Measurements from ENCODE around the gene EARS2. TPM values are rescaled to one million over a fixed set of nuclear protein-coding genes. Genes with fewer than 3 reads are reported as not detected.
"Not testable (repeated sequence)": the region's sequence is repeated elsewhere in the genome, so short reads cannot be mapped to it uniquely, and the experiment has no call there.

The EARS2 gene
- total RNA-seq, 1 experiment from 2014 or later: 12.7 TPM

GRCh38 chr16:23505671-23506605 is 51.2 kb downstream of the EARS2 start:
- no peak for DNase-seq (ENCODE audit: low read depth)

DNA sequence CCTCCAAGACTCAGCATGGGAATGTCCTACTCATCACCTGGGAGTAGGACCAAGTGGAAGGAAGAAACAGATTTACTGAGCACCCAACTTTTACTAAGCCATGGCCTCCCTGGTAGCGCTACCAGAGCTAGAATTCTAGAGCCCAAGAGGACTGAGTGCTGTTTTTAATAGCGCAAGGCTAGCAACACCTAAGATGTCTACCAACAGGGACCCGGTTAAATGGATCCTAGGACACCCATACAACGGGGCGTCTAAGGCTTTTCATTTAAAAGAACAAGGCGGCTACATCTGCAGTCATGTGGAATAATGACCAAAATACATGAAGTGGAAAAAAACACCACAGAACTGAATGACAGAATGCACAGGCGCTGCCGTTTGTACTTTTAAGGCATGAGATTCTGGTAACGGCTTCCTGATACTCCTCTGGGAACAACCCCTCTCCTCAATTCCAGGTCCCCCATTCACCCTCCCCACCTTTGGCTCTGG is 51.9 kb downstream of the EARS2 start:
- no peak for DNase-seq (ENCODE audit: low read depth)

DNA sequence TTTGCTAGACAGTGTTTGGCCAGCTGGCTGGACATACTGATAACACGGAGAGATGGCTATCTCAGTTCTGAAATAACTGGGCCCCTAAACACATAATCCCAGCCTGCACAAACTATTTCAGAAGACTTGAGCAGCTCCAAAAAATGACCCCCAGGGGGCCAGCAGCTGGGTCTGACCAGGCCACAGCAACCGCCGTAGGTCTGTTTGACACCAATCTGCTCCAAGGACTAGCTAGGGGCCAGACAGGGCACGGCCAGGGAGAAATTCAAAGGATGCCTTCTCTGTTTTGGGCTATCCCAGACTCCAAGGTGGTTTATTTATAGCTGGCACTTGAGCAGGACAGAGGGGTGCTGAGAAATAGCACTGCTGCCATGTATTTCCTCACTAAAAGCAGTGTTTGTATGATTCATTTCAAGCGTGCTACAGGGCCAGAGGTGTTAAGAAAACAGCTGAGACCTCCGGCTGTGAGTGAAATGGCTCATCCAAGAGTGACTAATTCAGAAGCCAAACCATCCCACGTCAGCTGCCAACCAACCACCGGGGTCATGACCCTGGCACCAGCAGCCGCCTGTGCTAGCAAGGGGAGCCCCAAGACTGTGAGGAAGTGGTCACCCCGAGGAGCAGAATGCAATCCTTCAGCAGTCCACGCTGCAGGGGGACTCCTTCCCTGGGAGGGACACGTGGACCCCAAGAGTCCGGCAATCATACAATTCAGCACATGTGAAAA is 52.5 kb downstream of the EARS2 start:
- DNase-seq (ENCODE audit: low read depth): peak; percentile 90

DNA sequence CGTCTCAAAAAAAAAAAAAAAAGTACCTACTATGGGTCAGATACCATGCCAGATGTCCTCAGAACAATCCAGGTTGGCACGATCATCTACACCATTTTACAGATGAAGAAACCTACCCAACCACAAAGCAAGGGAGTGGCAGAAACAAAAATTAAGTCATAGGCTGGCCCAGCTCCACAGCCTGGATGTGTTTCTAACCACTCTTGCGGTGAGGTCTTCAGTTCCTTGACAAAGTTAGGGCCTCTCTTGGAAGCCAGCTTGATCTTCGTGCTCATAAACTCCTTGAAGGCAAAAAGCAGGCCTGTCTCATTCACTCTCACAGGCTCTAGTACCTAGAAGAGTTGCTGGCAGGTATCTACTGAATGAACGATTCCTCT is 53.1 kb downstream of the EARS2 start:
- DNase-seq (ENCODE audit: low read depth): peak; percentile 24

DNA sequence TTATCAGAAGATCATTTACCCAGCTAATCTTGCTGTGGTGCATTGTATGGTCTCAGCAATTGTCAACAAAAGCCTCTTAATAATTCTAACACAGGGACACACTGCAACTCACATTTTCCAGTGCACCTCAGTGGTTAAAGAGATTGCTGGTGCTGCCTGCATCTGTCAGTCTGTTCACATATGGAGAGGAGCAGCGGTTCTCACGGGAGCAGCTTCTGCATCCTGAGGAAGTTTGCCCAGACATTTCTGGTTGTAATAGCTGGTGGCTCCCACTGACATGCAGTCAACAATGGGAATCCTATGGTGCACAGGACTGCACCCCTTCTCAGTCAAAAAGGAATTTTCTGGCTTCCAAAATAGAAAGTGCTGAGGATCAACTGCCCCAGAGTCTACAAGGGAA is 54.7 kb downstream of the EARS2 start:
- no peak for DNase-seq (ENCODE audit: low read depth)

- DNase-seq (ENCODE audit: low read depth): no peak
These were observed 55.9 kb downstream of the EARS2 start for GRCh38 chr16:23501291-23501690.

DNA sequence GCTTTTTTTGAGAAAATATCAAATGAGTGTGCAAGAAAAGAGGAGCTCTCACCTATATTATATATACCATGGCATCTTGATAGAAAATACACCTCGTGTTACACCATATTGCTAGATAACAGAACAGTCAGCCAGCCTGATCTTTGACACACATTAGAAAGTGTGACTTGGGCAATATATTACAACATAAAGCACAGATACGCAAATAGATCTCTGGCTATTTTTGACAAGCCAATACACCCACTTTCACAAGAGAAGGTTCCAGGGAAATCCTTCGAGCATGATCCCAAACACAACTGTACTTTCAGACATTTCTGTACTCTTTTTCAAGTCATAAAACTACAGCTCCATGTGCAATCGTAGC is 56.3 kb downstream of the EARS2 start:
- DNase-seq (ENCODE audit: low read depth): no peak

- no peak for DNase-seq (ENCODE audit: low read depth)
These were observed 56.8 kb downstream of the EARS2 start for GRCh38 chr16:23500212-23500861.

DNA sequence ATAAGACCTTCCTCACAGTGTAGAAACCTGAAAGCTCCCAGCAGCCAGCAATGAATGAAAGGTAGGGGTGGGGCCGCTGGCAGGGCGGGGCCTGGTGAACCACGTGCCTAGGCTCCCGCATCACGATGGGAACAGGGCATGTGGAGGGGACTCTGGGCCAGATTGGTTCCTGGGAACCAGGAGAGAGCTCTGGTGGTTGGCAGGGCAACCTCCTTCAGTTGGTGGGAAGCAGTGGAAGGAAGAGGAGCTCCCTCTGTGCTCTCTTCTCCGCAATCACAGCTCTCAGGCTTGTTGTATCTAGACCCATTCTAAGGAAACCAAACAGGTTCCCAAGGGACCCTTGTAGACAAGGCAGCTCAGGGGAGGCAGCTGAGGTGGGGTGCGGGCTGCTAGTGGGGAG is 57.3 kb downstream of the EARS2 start:
- DNase-seq (ENCODE audit: low read depth): no peak

GRCh38 chr16:23498863-23499262 is 58.3 kb downstream of the EARS2 start:
- no peak for DNase-seq (ENCODE audit: low read depth)

DNA sequence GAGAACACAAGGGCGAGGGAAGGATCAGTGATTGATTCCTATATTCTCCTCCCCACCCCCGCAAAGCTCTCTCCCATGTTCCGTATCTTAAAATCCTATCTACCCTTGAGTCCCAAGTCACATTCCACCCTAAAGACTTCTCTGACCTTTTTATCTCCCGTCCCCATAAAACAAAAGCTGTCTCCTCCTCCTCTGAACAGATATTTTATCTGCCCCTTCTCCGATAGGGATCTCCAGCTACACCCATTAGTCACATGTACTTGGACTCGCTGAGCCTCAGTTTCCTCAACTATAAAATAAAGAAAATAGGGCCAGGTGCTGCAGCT is 59.6 kb downstream of the EARS2 start:
- DNase-seq (ENCODE audit: low read depth): no peak

- peak; percentile 11 for DNase-seq (ENCODE audit: low read depth)
These were observed 60.2 kb downstream of the EARS2 start for GRCh38 chr16:23496821-23497542.

- DNase-seq (ENCODE audit: low read depth): no peak
These were observed 61.5 kb downstream of the EARS2 start for GRCh38 chr16:23495671-23496070.

DNA sequence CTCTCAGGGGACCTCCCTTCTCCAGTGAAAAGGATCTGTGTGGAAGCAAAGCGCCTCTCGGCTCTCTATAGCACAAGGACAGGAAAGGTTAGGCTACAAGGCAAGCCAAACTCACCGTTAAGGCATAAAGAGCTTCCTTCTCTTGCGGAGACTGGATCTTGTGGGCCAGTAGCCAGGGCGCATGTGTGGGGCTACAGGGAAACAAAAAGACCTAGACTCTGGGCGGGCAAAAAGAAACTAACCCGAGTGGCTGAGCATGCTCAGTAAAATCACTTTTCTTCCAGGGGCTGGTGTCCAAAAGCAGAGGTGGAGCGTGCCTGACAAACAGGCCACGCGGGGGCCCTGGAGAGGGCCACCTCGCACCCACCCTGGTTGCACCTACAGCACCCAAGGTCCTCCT is 63.0 kb downstream of the EARS2 start:
- no peak for DNase-seq (ENCODE audit: low read depth)

DNA sequence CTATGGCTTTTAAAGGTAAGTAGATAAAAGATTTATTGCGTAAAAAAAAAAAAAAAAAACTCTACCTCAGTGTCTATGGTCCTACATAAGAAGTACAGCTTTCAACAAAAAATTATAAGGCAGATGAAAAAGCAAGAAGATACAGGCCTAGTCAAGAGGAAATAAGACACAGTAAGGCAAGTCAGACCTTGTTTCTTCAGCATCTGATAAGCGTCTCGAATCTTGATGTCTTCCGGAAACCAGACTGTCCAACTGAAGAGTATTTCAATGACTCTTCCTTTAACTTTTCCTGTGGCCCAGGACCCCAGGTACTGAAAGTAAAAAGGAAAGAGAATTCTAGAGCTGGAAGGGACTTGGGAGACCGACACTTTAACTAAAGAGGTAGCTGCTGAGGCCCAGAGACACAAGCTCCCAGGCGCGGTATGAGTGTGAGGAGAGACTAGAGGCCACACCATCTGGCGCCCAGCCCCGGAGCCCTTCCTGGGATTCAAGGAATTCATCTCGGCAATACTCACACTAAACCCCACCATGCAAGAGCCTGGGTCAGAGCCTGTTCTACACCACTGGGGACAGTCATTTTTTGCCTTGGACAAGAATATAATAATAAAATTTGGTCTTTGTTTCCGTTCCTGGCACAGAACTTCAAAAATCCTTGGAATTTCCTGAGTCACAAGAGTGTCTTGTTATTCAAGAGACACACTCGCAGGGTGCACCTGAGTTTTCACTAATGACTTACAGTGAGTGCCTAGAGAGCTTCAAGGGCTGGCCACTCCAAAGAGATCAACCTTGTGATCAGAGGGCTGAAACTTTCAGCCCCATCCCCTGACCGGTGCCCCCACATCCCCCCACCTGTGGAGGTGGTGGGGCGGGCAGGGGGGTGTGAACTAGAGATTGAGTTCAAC is 65.4 kb downstream of the EARS2 start:
- DNase-seq (ENCODE audit: low read depth): no peak

- DNase-seq (ENCODE audit: low read depth): no peak
These were observed 70.7 kb downstream of the EARS2 start for GRCh38 chr16:23486480-23486879.

GRCh38 chr16:23485841-23486240 is 71.3 kb downstream of the EARS2 start:
- no peak for DNase-seq (ENCODE audit: low read depth)

GRCh38 chr16:23485257-23485614 is 71.9 kb downstream of the EARS2 start:
- DNase-seq (ENCODE audit: low read depth): no peak

DNA sequence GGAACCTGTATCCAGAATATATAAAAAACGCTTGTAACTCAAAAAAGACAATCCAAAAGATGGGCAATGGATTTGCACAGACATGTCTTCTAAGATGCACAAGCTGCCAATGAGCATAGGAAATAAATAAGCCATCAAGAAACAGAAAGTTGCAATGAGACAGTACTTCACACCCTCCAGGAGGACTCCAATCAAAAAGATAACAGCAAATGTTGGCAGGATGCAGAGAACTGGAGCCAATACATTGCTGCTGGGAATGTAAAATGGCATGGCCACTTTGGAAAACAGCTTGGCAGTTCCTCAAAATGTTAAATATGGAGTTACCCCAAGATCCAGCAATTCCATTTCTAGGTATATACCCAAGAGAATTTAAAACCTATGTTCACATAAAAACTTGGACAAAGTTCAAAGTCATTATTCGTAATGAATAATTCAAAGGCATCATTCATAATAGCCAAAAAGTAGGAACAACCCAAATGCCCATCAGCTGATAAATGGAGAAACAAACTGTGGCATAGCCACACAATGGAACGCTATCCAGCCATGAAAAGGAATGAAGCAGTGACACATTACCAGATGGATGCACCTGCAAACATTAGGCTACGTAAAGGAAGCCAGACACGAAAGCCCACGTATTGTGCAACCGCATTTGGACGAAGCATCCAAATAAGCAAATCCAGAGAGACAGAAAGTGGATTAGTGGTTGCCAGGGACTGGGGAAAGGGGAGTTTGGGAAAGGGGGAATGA is 72.5 kb downstream of the EARS2 start:
- no peak for DNase-seq (ENCODE audit: low read depth)

- not testable (repeated sequence) for DNase-seq (ENCODE audit: low read depth)
These were observed 73.7 kb downstream of the EARS2 start for GRCh38 chr16:23483492-23483891.

Measured in RPMI7951 (cell line).